Type B pancreatic cell (in vitro differentiated cells): ENCODE results near the gene UBIAD1. TPM values are rescaled to one million over a fixed set of nuclear protein-coding genes. Genes with fewer than 3 reads are reported as not detected.
"Not testable (repeated sequence)": the region's sequence is repeated elsewhere in the genome, so short reads cannot be mapped to it uniquely, and the experiment has no call there.

ENCODE experiments used
- DNase-seq: peaks from one replicate; pipeline ENCODE4 v3.0.0; 2021; ENCODE audit warnings: mixed read lengths; ENCODE audit not compliant: unreplicated experiment; ENCODE audit errors: extremely low spot score
- H3K27ac Mint-ChIP-seq: 2 replicates; pipeline ENCODE4 v1.8.0; 2021; ENCODE audit warnings: mild to moderate bottlenecking, mixed read lengths
- H3K27me3 Mint-ChIP-seq: 2 replicates; pipeline ENCODE4 v1.8.0; 2021; ENCODE audit warnings: mixed read lengths
- H3K36me3 Mint-ChIP-seq: 2 replicates; pipeline ENCODE4 v1.8.0; 2021; ENCODE audit warnings: mixed read lengths
- H3K4me1 Mint-ChIP-seq: one replicate; pipeline ENCODE4 v1.8.0; 2021; ENCODE audit warnings: mixed read lengths; ENCODE audit not compliant: unreplicated experiment
- H3K4me3 Mint-ChIP-seq: 2 replicates; pipeline ENCODE4 v1.8.0; 2021; ENCODE audit warnings: mild to moderate bottlenecking, mixed read lengths
- H3K9me3 Mint-ChIP-seq: 2 replicates; pipeline ENCODE4 v1.8.0; 2021; ENCODE audit warnings: mixed read lengths
- total RNA-seq: library from RNA; stranded (reverse); gene quantifications from 2 replicates; pipeline ENCODE4 v1.2.1, GENCODE V29; 2021; ENCODE audit warnings: low replicate concordance
- TF ChIP-seq, protein P1 (sequence below): fragments of 200-600 bp; sonication (generic); conservative IDR thresholded peaks from 2 replicates; pipeline ENCODE4 v1.5.0; 2021; ENCODE audit warnings: antibody characterized with exemption, mild to moderate bottlenecking

Gene UBIAD1
- total RNA-seq, 1 donor from 2014 or later: 17.1 TPM

GRCh38 chr1:11252538-11252937 lies 20.5 kb upstream of the UBIAD1 start:
- Mint-ChIP-seq H3K4me1 (no peaks in the 10 kb centered on the region), H3K36me3 (peaks cover 30% of the 10 kb centered on the region), H3K27ac (no peak overlapping the region), H3K4me3 (no peak overlapping the region), H3K27me3 (no peaks in the 10 kb centered on the region), H3K9me3 (no peaks in the 10 kb centered on the region)
- DNase-seq: no peak
- TF ChIP-seq, protein P1, sequence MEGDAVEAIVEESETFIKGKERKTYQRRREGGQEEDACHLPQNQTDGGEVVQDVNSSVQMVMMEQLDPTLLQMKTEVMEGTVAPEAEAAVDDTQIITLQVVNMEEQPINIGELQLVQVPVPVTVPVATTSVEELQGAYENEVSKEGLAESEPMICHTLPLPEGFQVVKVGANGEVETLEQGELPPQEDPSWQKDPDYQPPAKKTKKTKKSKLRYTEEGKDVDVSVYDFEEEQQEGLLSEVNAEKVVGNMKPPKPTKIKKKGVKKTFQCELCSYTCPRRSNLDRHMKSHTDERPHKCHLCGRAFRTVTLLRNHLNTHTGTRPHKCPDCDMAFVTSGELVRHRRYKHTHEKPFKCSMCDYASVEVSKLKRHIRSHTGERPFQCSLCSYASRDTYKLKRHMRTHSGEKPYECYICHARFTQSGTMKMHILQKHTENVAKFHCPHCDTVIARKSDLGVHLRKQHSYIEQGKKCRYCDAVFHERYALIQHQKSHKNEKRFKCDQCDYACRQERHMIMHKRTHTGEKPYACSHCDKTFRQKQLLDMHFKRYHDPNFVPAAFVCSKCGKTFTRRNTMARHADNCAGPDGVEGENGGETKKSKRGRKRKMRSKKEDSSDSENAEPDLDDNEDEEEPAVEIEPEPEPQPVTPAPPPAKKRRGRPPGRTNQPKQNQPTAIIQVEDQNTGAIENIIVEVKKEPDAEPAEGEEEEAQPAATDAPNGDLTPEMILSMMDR: no peak

- H3K36me3 Mint-ChIP-seq: peaks cover 27% of the 10 kb centered on the region
- DNase-seq: no peak
- H3K4me3 Mint-ChIP-seq: no peak overlapping the region
- H3K27me3 Mint-ChIP-seq: no peaks in the 10 kb centered on the region
- no peaks in the 10 kb centered on the region for H3K4me1 Mint-ChIP-seq
- no peaks in the 10 kb centered on the region for H3K9me3 Mint-ChIP-seq
- no peak overlapping the region for H3K27ac Mint-ChIP-seq
- TF ChIP-seq, protein P1: no peak
These were observed 19.8 kb upstream of the UBIAD1 start for GRCh38 chr1:11253226-11253625.

- TF ChIP-seq, protein P1: no peak
- no peaks in the 10 kb centered on the region for H3K27me3 Mint-ChIP-seq
- H3K36me3 Mint-ChIP-seq: peaks cover 15% of the 10 kb centered on the region
- no peaks in the 10 kb centered on the region for H3K9me3 Mint-ChIP-seq
- no peak overlapping the region for H3K4me3 Mint-ChIP-seq
- no peaks in the 10 kb centered on the region for H3K4me1 Mint-ChIP-seq
- no peak for DNase-seq
- no peak overlapping the region for H3K27ac Mint-ChIP-seq
These were observed 16.7 kb upstream of the UBIAD1 start for GRCh38 chr1:11256299-11256698.

DNA sequence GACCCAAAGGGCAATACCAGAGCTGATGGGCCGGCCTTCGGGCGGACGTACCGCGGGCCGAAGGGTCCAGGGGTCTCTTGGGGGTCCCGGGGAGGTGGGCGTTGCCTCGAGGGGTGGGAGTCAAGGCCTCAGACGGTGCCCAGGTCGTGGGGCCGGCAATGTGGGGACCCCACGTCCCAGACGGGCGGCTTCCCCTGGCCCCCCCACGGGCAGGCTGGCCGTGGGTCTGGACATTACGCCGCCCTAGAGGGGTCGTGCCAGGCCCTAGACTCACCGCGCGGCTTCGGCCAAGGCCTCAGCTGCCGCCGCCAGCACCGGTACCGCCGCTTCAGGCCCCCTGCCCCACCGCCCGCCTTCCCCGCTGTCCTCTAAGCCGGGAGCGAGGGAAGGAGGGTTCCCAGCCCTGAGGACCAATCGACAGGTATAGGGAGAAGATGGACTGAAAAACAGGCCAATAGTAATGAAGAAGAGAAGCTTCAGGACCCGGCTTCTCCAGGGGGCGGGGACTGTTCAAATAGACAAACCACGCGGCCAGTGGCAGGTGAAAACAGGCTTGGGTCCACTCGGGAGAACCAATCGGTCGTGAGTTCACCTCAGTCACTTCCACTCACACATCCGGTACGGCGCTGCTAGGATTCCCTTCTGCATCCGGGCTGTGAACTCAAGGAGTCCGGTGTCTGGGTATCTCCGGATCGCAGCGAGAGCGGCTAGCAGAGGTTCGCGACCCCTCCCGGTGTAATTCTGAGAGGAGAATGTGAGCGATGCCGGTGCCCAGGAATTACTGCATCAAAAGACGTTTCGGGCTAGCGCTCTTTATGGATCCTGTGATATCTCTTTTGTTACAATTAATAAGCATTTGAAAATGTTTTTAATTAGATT lies 10.6 kb upstream of the UBIAD1 start, which contains the start of gene MTOR:
MTOR (minus strand) TSS at position 381 of the 879 bp plus-strand sequence. CDS start 3,142 bp downstream, outside the sequence.
- no peaks in the 10 kb centered on the region for H3K36me3 Mint-ChIP-seq
- peak within 1 kb of the TSS; percentile 93 for H3K4me3 Mint-ChIP-seq

DNA sequence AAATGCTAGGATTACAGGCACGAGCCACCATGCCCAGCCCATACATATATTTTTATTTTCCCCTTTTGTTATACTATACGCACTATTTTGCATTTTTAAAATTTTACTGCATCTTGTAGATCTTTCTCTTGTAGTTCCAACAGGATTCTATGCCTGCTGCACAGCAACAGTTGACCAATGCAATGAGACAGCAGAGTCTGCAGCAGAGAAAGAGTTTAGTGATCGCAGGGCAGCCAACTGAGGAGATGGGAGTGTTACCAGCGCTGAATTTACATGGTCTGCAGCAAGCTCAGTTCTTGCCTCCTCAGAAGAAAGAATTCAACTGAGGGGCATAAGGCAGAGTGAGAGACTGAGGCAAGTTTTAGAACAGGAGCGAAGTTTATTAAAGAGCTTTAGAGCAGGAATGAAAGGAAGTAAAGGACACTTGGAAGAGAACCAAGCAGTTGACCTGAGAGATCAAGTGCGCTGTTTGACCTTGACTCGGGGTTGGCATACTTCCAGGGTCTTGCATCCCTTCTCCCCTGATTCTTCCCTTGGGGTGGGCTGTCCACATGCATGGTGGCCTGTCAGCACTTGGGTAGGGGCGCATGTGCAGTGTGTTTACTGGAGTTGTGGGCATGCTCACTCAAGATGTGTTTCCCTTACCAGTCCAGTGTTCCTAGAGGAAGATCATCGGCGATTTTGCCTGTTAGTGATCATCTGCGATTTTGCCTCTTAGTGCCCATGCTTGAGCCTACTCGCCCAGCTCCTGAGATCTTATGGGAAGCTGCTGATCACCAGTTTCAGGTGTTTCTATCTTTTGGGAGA lies 6.5 kb upstream of the UBIAD1 start:
- H3K27me3 Mint-ChIP-seq: no peaks in the 10 kb centered on the region
- TF ChIP-seq, protein P1: no peak
- H3K9me3 Mint-ChIP-seq: no peaks in the 10 kb centered on the region
- peaks cover 9% of the 10 kb centered on the region for H3K4me1 Mint-ChIP-seq
- H3K4me3 Mint-ChIP-seq: no peak overlapping the region
- no peak overlapping the region for H3K27ac Mint-ChIP-seq
- no peaks in the 10 kb centered on the region for H3K36me3 Mint-ChIP-seq
- DNase-seq: no peak

More for the DNA sequence above, 10.6 kb upstream of the UBIAD1 start, which contains the start of gene MTOR:
- Mint-ChIP-seq H3K27ac (peak within 1 kb of the TSS; percentile 84), H3K27me3 (no peaks in the 10 kb centered on the region), H3K9me3 (no peaks in the 10 kb centered on the region), H3K4me1 (peaks cover 10% of the 10 kb centered on the region)
- peak; percentile 96 for DNase-seq
- TF ChIP-seq, protein P1: peak; percentile 42

DNA sequence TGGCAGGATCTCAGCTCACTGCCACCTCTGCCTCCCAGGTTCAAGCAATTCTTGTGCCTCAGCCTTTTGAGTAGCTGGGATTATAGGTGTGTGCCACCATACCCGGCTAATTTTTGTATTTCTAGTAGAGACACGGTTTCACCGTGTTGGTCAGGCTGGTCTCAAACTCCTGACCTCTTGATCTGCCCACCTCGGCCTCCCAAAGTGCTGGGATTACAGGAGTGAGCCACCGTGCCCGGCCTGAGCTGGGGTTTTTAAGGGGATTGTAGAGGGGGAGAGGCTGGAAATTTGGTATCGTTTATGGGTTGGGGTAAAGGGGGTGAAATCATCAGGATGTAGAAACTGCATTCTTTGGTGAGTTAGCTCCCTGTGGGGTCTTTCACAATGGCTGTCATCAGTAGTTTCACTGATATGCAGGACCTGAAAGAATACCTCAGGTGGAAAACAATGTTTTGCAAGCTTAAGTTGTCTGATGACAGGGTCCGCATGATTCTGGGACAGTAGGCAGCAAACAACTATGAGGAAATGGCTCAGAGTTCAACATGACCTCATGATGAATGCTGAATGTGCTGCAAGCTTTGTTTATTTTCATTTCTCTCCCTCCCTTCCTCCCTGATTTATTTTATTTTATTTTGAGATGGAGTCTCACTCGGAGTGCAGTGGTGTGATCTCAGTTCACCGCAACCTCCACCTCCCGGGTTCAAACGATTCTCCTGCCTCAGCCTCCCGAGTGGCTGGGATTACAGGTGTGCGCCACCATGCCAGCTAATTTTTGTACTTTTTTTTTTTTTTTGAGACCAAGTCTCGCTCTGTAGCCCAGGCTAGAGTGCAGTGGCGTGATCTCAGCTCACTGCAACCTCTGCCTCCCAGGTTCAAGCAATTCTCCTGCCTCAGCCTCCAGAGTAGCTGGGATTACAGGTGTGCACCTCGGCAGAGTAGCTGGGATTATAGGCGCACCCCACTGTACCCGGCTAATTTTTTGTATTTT lies 5.4 kb upstream of the UBIAD1 start:
- H3K9me3 Mint-ChIP-seq, H3K27ac Mint-ChIP-seq: not testable (repeated sequence)

More for the DNA sequence above, 5.4 kb upstream of the UBIAD1 start:
- H3K36me3 Mint-ChIP-seq, H3K4me1 Mint-ChIP-seq, H3K4me3 Mint-ChIP-seq, H3K27me3 Mint-ChIP-seq, DNase-seq: not testable (repeated sequence)
